Measurements from ENCODE around the gene TNK1. TPM values are rescaled to one million over a fixed set of nuclear protein-coding genes. Genes with fewer than 3 reads are reported as not detected.

TNK1 gene
- total RNA-seq, 2 experiments from 2014 or later, result 6.8 to 6.9 TPM

- TF ChIP-seq CTCF (IDR thresholded peaks at IDR 0.05), result no peak
- Mint-ChIP-seq H3K4me3 (no peak overlapping the region), H3K27ac (no peak overlapping the region), H3K27me3 (no peaks in the 10 kb centered on the region), H3K36me3 (ENCODE audit: low read depth) (peaks cover 5% of the 10 kb centered on the region), H3K9me3 (no peaks in the 10 kb centered on the region), H3K4me1 (ENCODE audit: low read depth) (peaks cover 7% of the 10 kb centered on the region)
- DNase-seq (no peak), ATAC-seq (no peak)
- CTCF ChIA-PET, result interaction anchor here (0.8 to 1.3 kb wide), 2 partner anchors 43 to 157 kb away, joined by 3 to 4 read pairs; no protein-coding TSS in a partner anchor
- POLR2A ChIA-PET, result interaction anchor here (0.9 to 1.5 kb wide), 2 partner anchors 30 to 52 kb away, joined by 3 to 7 read pairs; partner anchors contain the start of gene POLR2A
- intact Hi-C loops (cut with micrococcal nuclease), result no loop called here
Measured at GRCh38 chr17:7432296-7432695, 51.4 kb downstream of the TNK1 start.

GRCh38 chr17:7435676-7436555 lies 55.0 kb downstream of the TNK1 start:
- ChIA-PET POLR2A (interaction anchor here (0.6 to 8.8 kb wide), 31 partner anchors 9 to 407 kb away, joined by 3 to 83 read pairs (median 4); partner anchors contain the start of genes CHRNB1, MPDU1, POLR2A and SENP3), CTCF (interaction anchor here (0.6 to 4.4 kb wide), 34 partner anchors 10 to 459 kb away, joined by 3 to 68 read pairs (median 4); partner anchors contain the start of genes CHRNB1, MPDU1, NEURL4 and POLR2A)
- intact Hi-C loops (cut with micrococcal nuclease), result loop anchor here (1.0 to 5.0 kb wide), 4 partner anchors 32 to 126 kb away; partner anchors contain the start of genes KCTD11, POLR2A, SENP3 and SLC35G6
- peak; percentile 18 for ATAC-seq
- Mint-ChIP-seq H3K27me3 (peaks cover 19% of the 10 kb centered on the region), H3K36me3 (ENCODE audit: low read depth) (peaks cover 21% of the 10 kb centered on the region), H3K4me1 (ENCODE audit: low read depth) (peaks cover 30% of the 10 kb centered on the region), H3K27ac (peak overlapping the region; percentile 97), H3K4me3 (peak overlapping the region; percentile 94), H3K9me3 (no peaks in the 10 kb centered on the region)
- peak; percentile 78 for DNase-seq
- TF ChIP-seq CTCF (IDR thresholded peaks at IDR 0.05), result peak; percentile 44

GRCh38 chr17:7436556-7437368 lies 55.9 kb downstream of the TNK1 start:
- Mint-ChIP-seq H3K27me3 (peaks cover 25% of the 10 kb centered on the region), H3K27ac (peak overlapping the region; percentile 97), H3K9me3 (no peaks in the 10 kb centered on the region), H3K36me3 (ENCODE audit: low read depth) (peaks cover 21% of the 10 kb centered on the region), H3K4me3 (peak overlapping the region; percentile 94), H3K4me1 (ENCODE audit: low read depth) (peaks cover 31% of the 10 kb centered on the region)
- DNase-seq (peak; percentile 86), ATAC-seq (peak; percentile 63)
- ChIA-PET CTCF (interaction anchor here (0.6 to 4.4 kb wide), 46 partner anchors 9 to 250 kb away, joined by 3 to 68 read pairs (median 4); partner anchors contain the start of genes CHRNB1, MPDU1, NEURL4 and POLR2A), POLR2A (interaction anchor here (0.6 to 8.8 kb wide), 33 partner anchors 8 to 406 kb away, joined by 3 to 83 read pairs (median 4); partner anchors contain the start of genes CHRNB1, MPDU1, POLR2A and SENP3)
- intact Hi-C loops (cut with micrococcal nuclease), result loop anchor here (5.0 kb wide), 3 partner anchors 46 to 126 kb away; partner anchors contain the start of genes KCTD11, POLR2A, SENP3 and SLC35G6
- peak; percentile 85 for TF ChIP-seq CTCF (IDR thresholded peaks at IDR 0.05)

GRCh38 chr17:7437369-7437863 lies 56.5 kb downstream of the TNK1 start:
- DNase-seq, result peak; percentile 16
- ChIA-PET POLR2A (interaction anchor here (0.6 to 8.8 kb wide), 21 partner anchors 8 to 396 kb away, joined by 3 to 83 read pairs (median 5); partner anchors contain the start of genes CHRNB1, MPDU1, POLR2A and SENP3), CTCF (interaction anchor here (0.6 to 4.4 kb wide), 33 partner anchors 8 to 152 kb away, joined by 3 to 68 read pairs (median 5); partner anchors contain the start of genes CHRNB1, MPDU1, NEURL4 and POLR2A)
- peaks cover 21% of the 10 kb centered on the region for H3K36me3 Mint-ChIP-seq (ENCODE audit: low read depth)
- intact Hi-C loops (cut with micrococcal nuclease), result loop anchor here (5.0 kb wide), 3 partner anchors 45 to 125 kb away; partner anchors contain the start of genes KCTD11, POLR2A, SENP3 and SLC35G6
- peaks cover 31% of the 10 kb centered on the region for H3K4me1 Mint-ChIP-seq (ENCODE audit: low read depth)
- peaks cover 29% of the 10 kb centered on the region for H3K27me3 Mint-ChIP-seq
- no peak for TF ChIP-seq CTCF (IDR thresholded peaks at IDR 0.05)
- ATAC-seq, result no peak
- no peak overlapping the region for H3K27ac Mint-ChIP-seq
- H3K4me3 Mint-ChIP-seq, result peak overlapping the region; percentile 94
- no peaks in the 10 kb centered on the region for H3K9me3 Mint-ChIP-seq

Data from activated CD8-positive, alpha-beta T cell treated with anti-CD3 and anti-CD28 coated beads for 36 hours (primary cell).